GM21717 (cell line): ENCODE data around the gene NUP188.
"Not testable (repeated sequence)": the region's sequence is repeated elsewhere in the genome, so short reads cannot be mapped to it uniquely, and the experiment has no call there.

Source experiments
- ATAC-seq: cut with Tn5 transposase; IDR thresholded peaks from one replicate; pipeline ENCODE4 v1.9.1; 2021; ENCODE audit warnings: mild to moderate bottlenecking, moderate library complexity; ENCODE audit not compliant: unreplicated experiment

The NUP188 gene

GRCh38 chr9:128944966-128945365 lies 2.5 kb upstream of the NUP188 start:
- not testable (repeated sequence) for ATAC-seq

- ATAC-seq = no peak
Observed at GRCh38 chr9:128945798-128946501, 1.5 kb upstream of the NUP188 start.

- no peak for ATAC-seq
Observed at GRCh38 chr9:128946571-128947276, 775 bp upstream of the NUP188 start.

GRCh38 chr9:128947277-128947526 lies 297 bp upstream of the NUP188 start:
- peak; percentile 25 for ATAC-seq

DNA sequence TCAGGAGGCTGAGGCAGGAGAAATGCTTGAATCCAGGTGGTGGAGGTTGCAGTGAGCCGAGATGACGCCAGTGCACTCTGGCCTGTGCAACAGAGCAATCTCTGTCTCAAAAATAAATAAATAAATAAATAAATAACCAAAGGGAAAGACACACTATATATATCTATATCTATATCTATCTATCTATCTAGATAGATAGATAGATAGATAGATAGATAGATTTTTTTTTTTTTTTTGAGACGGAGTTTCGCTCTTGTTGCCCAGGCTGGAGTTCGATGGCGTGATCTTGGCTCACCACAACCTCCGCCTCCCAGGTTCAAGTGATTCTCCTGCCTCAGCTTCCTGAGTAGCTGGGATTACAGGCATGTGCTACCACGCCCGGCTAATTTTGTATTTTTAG lies 13.9 kb downstream of the NUP188 start:
- not testable (repeated sequence) for ATAC-seq

- ATAC-seq = no peak
Observed at GRCh38 chr9:128969491-128969890, 22.0 kb downstream of the NUP188 start.

DNA sequence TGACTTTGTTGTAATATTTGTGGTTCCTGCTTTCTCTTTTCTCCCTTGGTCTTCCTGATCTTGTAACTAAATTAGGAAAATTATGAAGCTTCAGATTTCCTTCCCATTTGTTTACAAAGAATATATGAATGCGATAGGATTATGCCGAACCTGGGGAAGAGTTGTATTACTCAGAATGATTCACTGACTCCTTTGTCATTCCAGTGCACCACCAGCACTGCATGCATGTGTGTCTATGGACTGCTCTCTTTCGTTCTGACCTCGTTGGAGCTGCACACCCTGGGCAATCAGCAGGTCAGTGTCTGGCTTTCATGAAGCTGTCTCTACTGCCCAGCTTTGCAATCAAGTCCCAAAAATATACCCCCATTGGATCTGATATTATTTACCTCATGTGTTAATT lies 25.5 kb downstream of the NUP188 start:
- ATAC-seq = no peak

DNA sequence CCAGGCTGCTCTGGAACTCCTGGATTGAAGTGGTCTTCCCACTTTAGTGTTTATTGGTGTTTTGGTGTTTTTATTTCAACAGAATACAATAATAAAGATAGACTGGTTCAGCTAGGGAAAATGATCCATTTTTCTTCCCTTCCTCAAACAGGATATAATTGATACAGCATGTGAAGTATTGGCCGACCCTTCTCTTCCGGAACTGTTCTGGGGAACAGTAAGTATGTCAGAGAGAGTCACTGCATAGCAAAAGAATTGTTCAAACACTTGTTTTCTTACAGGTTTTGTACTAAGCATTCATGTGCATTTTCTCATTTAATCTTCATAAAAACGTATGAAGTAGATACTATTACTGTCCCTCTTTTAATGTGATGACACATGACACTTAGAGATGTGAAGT lies 31.6 kb downstream of the NUP188 start:
- no peak for ATAC-seq

- no peak for ATAC-seq
Observed at GRCh38 chr9:128983536-128983935, 36.0 kb downstream of the NUP188 start.

DNA sequence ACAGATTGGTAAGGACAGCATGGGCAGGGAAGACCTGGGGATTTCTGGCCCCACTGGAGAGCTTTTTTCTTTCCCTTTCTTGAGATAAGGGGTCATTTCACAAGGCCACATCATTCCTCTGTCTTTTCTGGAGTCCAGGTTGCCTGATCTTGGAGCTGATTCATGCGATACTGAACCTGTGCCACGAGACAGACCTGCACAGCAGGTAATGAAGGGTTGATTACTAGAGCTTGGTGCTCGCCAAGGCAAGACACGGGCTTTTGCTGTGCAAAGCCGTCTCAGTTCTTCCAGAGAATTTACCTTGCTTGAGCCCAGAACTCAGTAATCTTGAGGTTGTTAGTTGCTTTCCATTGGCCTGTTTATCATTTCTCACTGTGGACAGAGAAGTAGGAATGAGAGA lies 39.2 kb downstream of the NUP188 start:
- ATAC-seq = no peak

GRCh38 chr9:128987805-128988204 lies 40.3 kb downstream of the NUP188 start:
- no peak for ATAC-seq

GRCh38 chr9:128992995-128993394 lies 45.5 kb downstream of the NUP188 start:
- no peak for ATAC-seq

DNA sequence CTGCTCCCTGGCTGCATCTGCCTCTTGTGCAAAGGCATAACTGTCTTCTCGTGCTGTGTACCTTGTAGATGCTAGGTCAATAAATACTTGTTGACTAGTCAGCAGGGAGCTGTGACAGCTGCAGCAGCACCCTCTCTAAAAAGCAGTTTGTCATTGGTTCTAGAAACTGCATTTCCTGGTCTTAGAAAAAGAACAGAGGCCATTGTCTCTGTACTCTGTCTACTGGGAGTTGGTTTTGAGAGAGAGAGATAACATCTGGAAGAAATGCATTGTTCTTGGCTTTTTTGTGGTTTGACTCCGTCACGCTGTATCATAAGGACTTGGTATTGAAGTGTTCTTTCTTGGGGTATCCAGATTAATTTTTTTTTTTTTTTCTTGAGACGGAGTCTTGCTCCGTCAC lies 48.3 kb downstream of the NUP188 start:
- ATAC-seq = no peak

DNA sequence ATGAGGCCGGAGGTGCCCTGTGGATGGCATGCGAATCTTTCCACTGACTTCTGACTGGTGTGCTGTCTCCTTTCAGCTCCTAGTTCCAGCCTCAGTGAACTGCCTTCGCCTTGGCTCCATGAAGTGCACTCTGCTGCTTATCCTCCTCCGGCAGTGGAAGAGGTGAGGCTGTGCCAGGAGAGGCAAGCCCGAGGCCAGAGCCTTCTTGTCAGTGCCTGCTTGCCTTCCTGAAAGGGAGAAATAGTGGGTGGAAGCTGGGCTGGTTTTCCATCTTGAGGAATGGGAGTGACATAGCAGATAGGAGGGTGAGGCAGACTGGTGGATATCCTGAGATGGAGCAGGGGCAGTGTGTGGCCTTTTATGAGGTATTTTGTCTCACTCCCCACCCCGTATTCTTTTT lies 51.0 kb downstream of the NUP188 start:
- no peak for ATAC-seq

DNA sequence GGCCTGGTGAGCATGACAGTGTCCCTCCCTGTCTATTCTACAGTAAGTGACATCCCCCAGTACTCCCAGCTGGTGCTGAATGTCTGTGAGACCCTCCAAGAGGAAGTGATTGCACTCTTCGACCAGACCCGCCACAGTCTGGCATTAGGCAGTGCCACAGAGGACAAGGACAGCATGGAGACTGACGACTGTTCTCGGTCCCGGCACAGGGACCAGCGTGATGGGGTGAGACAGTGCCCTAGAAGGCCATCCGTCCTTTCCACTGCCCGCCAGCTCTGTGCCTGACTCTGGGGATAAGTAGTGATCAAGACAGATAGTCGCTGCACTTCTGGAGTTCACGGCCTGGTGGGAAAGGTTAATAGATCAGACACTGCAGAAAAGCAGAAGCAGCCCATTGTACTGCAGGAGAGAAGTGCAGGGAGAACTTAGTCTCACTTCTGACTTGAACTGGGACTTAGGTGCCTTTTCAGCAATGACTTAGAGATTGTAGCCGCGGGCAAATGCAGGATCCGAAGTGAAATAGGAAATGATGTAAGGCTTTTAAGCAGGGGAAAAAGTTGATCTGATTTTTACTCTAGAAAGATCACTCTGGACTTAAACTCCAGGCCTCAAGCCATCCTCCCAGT lies 52.2 kb downstream of the NUP188 start:
- no peak for ATAC-seq

GRCh38 chr9:129001504-129002325 lies 54.2 kb downstream of the NUP188 start:
- ATAC-seq = no peak

DNA sequence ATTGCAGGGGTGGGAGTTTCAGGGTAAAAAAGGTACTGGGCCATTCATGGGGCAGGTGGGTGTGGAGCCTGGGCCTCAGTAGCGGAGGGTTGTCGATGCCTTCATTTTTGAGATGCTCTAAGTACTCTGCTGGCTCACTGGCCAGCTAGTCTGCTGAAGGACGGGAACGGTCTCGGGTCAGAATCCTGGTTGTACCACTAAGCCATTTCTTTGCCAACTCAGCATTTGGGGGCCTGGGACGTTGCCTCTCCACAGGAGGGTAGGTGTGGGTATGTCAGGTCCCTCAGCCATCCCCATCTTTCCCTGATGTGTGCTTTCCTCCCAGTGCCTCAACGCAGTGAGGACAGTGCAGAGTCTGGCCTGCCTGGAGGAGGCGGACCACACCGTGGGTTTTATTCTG lies 55.5 kb downstream of the NUP188 start:
- ATAC-seq = no peak

DNA sequence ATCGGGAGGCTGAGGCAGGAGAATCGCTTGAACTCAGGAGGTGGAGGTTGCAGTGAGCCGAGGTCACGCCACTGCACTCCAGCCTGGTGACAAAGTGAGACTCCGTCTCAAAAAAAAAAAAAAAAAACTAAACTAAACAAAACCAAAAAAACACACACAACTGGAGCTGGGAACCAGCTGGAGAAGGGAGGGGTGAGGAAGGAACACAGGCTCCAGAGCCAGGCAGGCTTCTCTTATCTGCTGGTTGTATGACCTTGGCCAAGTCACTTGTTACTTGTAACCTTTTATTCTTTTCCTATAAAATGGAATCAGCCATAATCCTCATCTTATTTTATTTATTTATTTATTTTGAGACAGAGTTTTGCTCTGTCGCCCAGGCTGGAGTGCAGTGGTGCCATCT lies 56.7 kb downstream of the NUP188 start:
- not testable (repeated sequence) for ATAC-seq

DNA sequence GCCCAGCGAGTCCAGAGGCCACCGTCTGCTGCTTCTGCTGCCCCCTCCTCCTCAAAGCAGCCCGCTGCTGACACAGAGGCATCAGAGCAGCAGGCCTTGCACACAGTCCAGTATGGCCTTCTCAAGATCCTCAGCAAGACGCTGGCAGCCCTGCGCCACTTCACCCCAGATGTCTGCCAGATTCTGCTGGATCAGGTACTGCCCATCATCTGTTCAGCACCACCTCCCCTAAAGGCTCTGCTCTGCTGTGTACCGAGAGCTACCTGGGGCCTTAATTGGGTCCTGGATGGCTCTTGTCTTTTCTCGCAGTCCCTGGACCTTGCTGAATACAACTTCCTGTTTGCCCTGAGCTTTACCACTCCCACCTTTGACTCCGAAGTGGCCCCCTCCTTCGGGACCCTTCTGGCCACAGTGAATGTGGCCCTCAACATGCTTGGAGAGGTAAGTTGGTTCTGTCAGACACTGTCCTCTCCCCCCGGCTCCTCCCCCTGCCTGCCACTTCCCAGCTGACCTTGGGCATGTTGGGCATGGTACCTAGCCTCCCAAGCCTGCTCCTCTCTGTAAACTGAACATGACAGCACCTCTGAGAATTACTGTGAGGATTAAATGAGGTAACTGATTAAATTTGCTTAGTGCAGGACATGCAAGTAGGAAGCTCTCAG lies 58.0 kb downstream of the NUP188 start:
- no peak for ATAC-seq

DNA sequence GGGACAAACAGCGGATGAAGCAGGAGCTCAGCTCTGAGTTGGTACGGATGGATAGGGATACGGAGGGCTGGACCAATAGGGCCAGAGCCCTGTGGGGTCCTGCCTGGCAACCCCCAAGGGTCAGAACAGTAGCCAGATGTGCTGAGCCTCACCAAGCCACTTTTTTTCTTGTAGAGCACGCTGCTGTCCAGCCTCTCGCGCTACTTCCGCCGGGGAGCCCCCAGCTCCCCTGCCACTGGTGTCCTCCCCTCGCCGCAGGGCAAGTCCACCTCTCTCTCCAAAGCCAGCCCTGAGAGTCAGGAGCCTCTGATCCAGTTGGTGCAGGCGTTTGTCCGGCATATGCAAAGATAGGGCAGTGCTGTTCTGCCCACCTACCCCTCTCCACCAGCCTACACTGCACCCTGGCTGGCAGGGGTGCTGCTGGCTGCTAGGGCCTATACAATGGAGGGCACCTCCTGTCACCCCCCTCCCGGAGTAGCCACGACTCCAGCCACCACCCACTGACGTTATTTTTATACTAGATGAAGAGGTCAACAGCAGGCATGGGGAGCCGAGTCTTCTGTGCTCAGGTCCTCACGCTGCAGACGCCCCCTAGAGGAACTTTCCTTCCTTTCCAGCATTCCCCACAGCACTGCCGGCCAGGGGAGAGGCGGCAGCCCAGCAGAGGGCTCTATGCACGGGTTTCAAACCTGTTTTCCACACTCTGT lies 59.0 kb downstream of the NUP188 start:
- ATAC-seq = no peak
